HG03521 (cell line): Measurements from ENCODE around the gene ABCC1.
"Not testable (repeated sequence)": the region's sequence is repeated elsewhere in the genome, so short reads cannot be mapped to it uniquely, and the experiment has no call there.

ENCODE experiments used
- ATAC-seq: cut with Tn5 transposase; IDR thresholded peaks from one replicate; pipeline ENCODE4 v1.9.1; 2021; ENCODE audit warnings: mild to moderate bottlenecking, moderate library complexity; ENCODE audit not compliant: unreplicated experiment

Gene ABCC1

GRCh38 chr16:16127469-16128116 is 178.2 kb downstream of the ABCC1 start:
- no peak for ATAC-seq

DNA sequence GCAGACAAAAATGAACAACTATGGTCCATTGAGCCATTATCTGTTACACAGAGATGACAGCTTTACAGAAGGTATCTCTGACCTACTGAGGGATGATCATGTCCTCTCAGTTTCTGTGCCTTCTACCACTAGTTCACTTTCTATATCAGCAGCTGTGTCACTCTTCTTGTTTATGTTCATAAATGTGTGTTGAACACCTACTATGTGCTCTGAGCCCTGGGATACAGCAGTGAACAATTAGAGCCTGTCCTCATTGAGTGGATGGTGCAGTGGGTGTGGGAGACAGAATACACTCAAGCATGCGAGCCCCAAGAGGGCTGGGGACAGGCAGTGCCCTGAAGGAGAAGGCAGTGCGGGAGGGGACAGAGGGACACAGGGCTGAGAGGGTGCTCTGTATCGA is 181.8 kb downstream of the ABCC1 start:
- ATAC-seq = no peak

DNA sequence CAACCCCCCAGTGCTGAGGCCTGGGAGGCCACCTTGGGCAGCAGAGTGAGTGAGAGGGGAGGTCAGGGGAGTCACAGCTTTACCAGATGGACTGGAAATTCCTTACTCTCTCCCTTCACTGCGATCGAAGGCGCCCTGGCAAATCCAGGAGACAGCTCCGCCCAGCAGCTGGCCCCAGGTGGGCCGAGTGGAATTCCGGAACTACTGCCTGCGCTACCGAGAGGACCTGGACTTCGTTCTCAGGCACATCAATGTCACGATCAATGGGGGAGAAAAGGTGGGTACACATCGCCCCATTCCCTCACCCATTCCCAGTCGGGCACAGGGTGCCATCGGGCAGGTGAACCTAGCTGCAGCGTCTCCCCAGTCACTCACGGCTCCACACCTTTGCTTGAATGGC is 182.2 kb downstream of the ABCC1 start:
- ATAC-seq = no peak

DNA sequence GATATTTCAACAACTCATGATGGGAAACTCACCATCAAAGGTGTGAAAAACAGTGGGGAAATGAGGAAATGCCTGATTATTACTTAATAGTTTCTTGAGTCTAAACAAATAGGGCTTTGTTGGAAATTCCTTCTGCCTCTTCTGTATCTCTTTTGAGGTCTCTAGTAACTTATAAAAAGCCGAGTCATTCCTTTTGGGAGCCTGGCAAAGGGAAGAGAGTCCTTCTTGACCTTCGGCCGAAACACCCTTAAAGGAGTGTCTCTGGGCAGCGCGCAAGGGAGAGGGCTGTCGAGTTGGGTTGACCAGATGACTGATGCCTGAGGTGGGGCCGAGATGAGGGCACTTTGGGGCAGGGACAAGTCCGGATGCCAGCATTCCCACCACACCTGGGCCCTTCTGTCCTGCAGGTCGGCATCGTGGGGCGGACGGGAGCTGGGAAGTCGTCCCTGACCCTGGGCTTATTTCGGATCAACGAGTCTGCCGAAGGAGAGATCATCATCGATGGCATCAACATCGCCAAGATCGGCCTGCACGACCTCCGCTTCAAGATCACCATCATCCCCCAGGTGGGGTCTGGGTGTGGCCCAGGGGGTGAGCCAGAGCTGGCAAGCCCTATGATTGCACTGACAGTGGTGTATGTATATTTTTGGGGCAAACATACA is 184.7 kb downstream of the ABCC1 start:
- ATAC-seq = no peak

DNA sequence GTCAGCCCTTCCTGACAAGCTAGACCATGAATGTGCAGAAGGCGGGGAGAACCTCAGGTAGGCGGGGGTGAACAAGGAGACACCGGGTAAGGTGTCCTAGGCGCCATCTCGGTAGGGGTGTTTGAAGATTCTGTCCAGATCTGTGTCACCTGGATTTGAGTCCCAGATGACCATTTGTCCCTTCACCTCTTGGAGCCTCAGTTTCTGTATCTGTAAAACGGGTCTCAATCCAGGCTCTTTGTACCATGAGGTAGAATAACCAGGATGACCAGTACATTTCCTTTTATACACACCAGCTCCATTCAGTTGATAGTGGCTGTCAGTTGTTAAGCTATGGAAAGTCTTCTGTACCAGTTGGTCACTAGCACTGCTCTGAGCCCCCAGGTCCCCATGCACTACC is 187.2 kb downstream of the ABCC1 start:
- no peak for ATAC-seq

DNA sequence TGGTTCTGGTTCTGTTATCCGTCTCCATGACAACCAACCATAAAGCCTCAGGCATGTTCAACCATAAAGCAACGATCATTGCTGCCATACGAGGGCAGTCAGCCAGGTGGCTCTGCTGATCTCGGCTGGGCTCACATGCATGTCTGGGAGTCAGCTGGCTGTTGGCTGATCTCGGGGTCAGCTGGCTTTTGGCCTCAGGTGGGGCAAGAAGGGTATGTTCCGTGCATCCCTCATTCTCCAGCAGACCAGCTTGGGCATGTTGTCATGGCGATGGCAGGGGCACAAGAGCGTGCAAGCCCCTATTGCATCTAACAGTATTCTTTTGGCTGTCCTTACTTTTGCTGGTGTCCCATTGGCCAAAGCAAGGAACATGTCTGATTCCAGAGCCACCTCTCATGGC is 187.7 kb downstream of the ABCC1 start:
- no peak for ATAC-seq

GRCh38 chr16:16138034-16138635 is 188.7 kb downstream of the ABCC1 start:
- no peak for ATAC-seq

GRCh38 chr16:16139061-16139460 is 189.6 kb downstream of the ABCC1 start:
- ATAC-seq = no peak

DNA sequence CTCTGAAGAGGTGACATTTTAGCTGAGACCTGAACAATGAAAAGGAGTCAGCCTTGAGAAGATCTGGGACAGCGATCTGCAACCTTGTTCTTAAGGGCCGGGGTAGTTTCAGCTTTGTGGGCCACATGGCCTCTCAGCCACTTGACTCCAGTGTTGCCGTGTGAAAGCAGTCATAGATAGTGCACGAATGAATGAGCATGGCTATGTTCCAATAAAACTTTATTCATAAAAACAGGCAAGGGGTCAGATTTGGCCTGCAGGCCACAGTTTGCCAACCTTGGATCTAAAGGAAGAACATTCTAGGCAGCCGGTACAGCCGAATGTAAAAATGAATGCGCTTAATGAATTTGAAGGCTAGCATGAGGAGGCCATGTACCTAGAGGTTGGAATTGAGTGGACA is 190.4 kb downstream of the ABCC1 start:
- ATAC-seq = no peak

DNA sequence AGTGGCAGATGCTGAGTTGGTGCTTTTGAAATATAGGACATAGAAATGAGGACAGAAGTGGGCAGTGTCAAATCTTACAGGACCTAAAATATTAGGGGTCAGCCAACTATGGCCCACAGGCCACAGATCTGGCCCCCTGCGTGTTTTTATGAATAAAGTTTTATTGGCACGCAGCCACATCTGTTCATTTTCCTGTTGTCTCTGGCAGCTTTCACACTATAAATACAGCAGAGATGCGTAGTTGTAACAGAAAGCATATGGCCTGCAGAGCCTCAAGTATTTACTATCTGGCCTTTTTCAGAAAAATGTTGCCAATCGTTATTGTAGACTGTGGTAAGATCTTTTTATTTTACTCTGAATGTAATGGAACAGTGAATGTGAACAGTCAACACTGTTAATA is 191.1 kb downstream of the ABCC1 start:
- no peak for ATAC-seq

- ATAC-seq = no peak
Observed at GRCh38 chr16:16141141-16141540, 191.7 kb downstream of the ABCC1 start.

DNA sequence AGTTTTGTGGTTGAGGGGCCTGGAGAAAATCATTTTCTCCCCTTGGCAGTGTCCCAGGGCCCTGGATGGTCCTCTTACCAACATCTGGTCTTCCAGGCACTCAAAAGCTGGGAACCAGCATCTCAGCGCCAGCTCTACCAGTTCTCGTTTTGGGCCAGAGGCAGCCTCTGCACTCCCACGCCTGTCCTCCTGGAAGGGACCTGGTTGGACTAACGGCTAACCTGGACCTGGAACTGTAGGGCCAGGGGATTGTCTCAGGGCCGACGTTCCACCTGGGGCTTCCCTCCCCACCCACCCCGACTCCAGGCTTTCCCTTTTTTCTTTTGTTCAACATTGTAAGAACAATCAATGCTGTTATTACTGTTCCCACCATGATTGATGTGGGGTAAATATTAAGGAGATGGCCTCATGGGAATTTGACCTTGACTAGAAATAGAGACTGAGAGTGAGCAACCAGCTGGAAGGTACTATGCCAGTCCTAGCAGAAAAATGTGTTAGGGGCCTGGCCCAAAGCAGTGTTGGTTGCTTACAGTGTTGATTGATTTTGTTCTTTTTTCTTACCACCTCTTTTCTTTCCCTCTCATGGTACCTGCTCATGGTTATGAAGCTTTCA is 192.5 kb downstream of the ABCC1 start:
- ATAC-seq = no peak

GRCh38 chr16:16143038-16143763 is 193.8 kb downstream of the ABCC1 start:
- no peak for ATAC-seq

- ATAC-seq = no peak
Observed at GRCh38 chr16:16143931-16144330, 194.5 kb downstream of the ABCC1 start.

- ATAC-seq = no peak
Observed at GRCh38 chr16:16144416-16144815, 195.0 kb downstream of the ABCC1 start.

- no peak for ATAC-seq
Observed at GRCh38 chr16:16145286-16145685, 195.9 kb downstream of the ABCC1 start.

- no peak for ATAC-seq
Observed at GRCh38 chr16:16146380-16147315, 197.2 kb downstream of the ABCC1 start.

GRCh38 chr16:16147316-16147999 is 198.0 kb downstream of the ABCC1 start:
- ATAC-seq = no peak

- ATAC-seq = not testable (repeated sequence)
Observed at GRCh38 chr16:16148000-16148599, 198.7 kb downstream of the ABCC1 start.
